Vagina (tissue), 2 donors: ENCODE measurements around the gene CEP250. TPM values are rescaled to one million over a fixed set of nuclear protein-coding genes. Genes with fewer than 3 reads are reported as not detected.
"Not testable (repeated sequence)": the region's sequence is repeated elsewhere in the genome, so short reads cannot be mapped to it uniquely, and the experiment has no call there.

ENCODE experiments used
- DNase-seq, 2 donors: peaks; one replicate each; pipeline ENCODE4 v3.0.0-alpha.2; 2017; ENCODE audit errors: extremely low spot score in 2 of 2
- H3K27ac ChIP-seq: fragments of 200-600 bp; sonication (generic); one replicate; pipeline ENCODE4 v1.5.1; 2019
- H3K27me3 ChIP-seq: fragments of 200-600 bp; sonication (generic); one replicate; pipeline ENCODE4 v1.5.1; 2019
- H3K36me3 ChIP-seq, 2 donors: fragments of 200-600 bp; sonication (generic); one replicate each; pipeline ENCODE4 v1.5.1; 2017 to 2019
- H3K4me1 ChIP-seq: fragments of 200-600 bp; sonication (generic); one replicate; pipeline ENCODE4 v1.5.1; 2019
- H3K4me3 ChIP-seq, 2 donors: fragments of 200-600 bp; sonication (generic); 1 replicate in 1 of 2; 2 replicates in 1 of 2; pipeline ENCODE4 v1.5.1; 2016 to 2019
- H3K9me3 ChIP-seq: fragments of 200-600 bp; sonication (generic); one replicate; pipeline ENCODE4 v1.5.1; 2019
- CTCF ChIP-seq, 3 experiments: fragments of 450-650 bp in 2 of 3; fragments of 200-600 bp in 1 of 3; sonication (generic) in 1 of 3; IDR thresholded peaks; one replicate each; pipeline ENCODE4 v1.5.1; 2017 to 2019; ENCODE audit warnings: antibody characterized with exemption in 3 of 3, mild to moderate bottlenecking in 2 of 3, moderate library complexity in 2 of 3
- POLR2A ChIP-seq, 2 donors: fragments of 450-650 bp; IDR thresholded peaks; one replicate each; pipeline ENCODE4 v1.6.1; 2017; ENCODE audit warnings: antibody characterized with exemption in 2 of 2, mild to moderate bottlenecking in 2 of 2, moderate library complexity in 2 of 2
- POLR2AphosphoS5 ChIP-seq, 2 donors: sonication (generic); formaldehyde crosslinking; IDR thresholded peaks; one replicate each; pipeline ENCODE4 v1.9.0; 2017; ENCODE audit warnings: antibody characterized with exemption in 2 of 2, mild to moderate bottlenecking in 2 of 2, low read depth in 1 of 2; ENCODE audit not compliant: insufficient read depth in 1 of 2
- intact Hi-C: fragments of 100-400 bp; cut with DNase I; formaldehyde crosslinking; loops from one replicate; pipeline ENCODE4 v1.15.1; 2023
- total RNA-seq: library from RNA; depleted of rRNA; stranded (reverse); fragments of >200 nt; gene quantifications from one replicate; pipeline ENCODE4 v1.2.3, GENCODE V29; 2016

Gene CEP250
- total RNA-seq, 1 donor from 2014 or later = 10.1 TPM

- H3K9me3 ChIP-seq = no peaks in the 10 kb centered on the region
- H3K27me3 ChIP-seq = no peaks in the 10 kb centered on the region
- no peak for DNase-seq
- intact Hi-C loops = no loop called here
- H3K27ac ChIP-seq = no peak overlapping the region
- no peak overlapping the region for H3K4me3 ChIP-seq
- peaks cover 2% of the 10 kb centered on the region for H3K4me1 ChIP-seq
- TF ChIP-seq CTCF (IDR thresholded peaks at IDR 0.05) (no peak), POLR2AphosphoS5 (IDR thresholded peaks at IDR 0.05; ENCODE audit: insufficient read depth in 1 of 2, low read depth in 1 of 2) (no peak), POLR2A (IDR thresholded peaks at IDR 0.05) (no peak)
- no peaks in the 10 kb centered on the region for H3K36me3 ChIP-seq
Observed at GRCh38 chr20:35444226-35444625, 11.2 kb upstream of the CEP250 start.

- H3K4me3 ChIP-seq = peak overlapping the region in 1 of 2 donors; percentile 30
- H3K9me3 ChIP-seq = no peaks in the 10 kb centered on the region
- H3K36me3 ChIP-seq = no peaks in the 10 kb centered on the region
- no peaks in the 10 kb centered on the region for H3K27me3 ChIP-seq
- H3K27ac ChIP-seq = no peak overlapping the region
- TF ChIP-seq POLR2A (IDR thresholded peaks at IDR 0.05) (no peak), CTCF (IDR thresholded peaks at IDR 0.05) (no peak), POLR2AphosphoS5 (IDR thresholded peaks at IDR 0.05; ENCODE audit: insufficient read depth in 1 of 2, low read depth in 1 of 2) (no peak)
- H3K4me1 ChIP-seq = peaks cover under 1% of the 10 kb centered on the region
- DNase-seq = no peak
- intact Hi-C loops = loop anchor here (5.0 kb wide), 1 partner anchor 139 kb away; no protein-coding TSS in a partner anchor
Observed at GRCh38 chr20:35446356-35447078, 8.9 kb upstream of the CEP250 start.

- Histone ChIP-seq H3K27ac (no peak overlapping the region), H3K4me1 (peaks cover 6% of the 10 kb centered on the region), H3K36me3 (no peaks in the 10 kb centered on the region), H3K4me3 (peak overlapping the region; percentile 30 to 35), H3K27me3 (no peaks in the 10 kb centered on the region), H3K9me3 (no peaks in the 10 kb centered on the region)
- intact Hi-C loops = loop anchor here (5.0 kb wide), 1 partner anchor 140 kb away; no protein-coding TSS in a partner anchor
- DNase-seq = no peak
- TF ChIP-seq POLR2AphosphoS5 (IDR thresholded peaks at IDR 0.05; ENCODE audit: insufficient read depth in 1 of 2, low read depth in 1 of 2) (no peak), POLR2A (IDR thresholded peaks at IDR 0.05) (no peak), CTCF (IDR thresholded peaks at IDR 0.05) (peak; percentile 78 to 90 (median 82))
Observed at GRCh38 chr20:35447082-35447789, 8.2 kb upstream of the CEP250 start.

GRCh38 chr20:35448788-35449373 is 6.5 kb upstream of the CEP250 start:
- H3K9me3 ChIP-seq = no peaks in the 10 kb centered on the region
- intact Hi-C loops = loop anchor here (5.0 kb wide), 1 partner anchor 142 kb away; no protein-coding TSS in a partner anchor
- no peak for DNase-seq

GRCh38 chr20:35449855-35450254 is 5.5 kb upstream of the CEP250 start:
- not testable (repeated sequence) for H3K4me3 ChIP-seq, H3K36me3 ChIP-seq, H3K27ac ChIP-seq, DNase-seq, H3K27me3 ChIP-seq, H3K9me3 ChIP-seq
- H3K4me1 ChIP-seq = peaks cover 16% of the 10 kb centered on the region
- intact Hi-C loops = loop anchor here (5.0 kb wide), 1 partner anchor 143 kb away; no protein-coding TSS in a partner anchor

More at GRCh38 chr20:35448788-35449373, 6.5 kb upstream of the CEP250 start:
- Histone ChIP-seq H3K4me3 (no peak overlapping the region), H3K36me3 (no peaks in the 10 kb centered on the region), H3K27me3 (no peaks in the 10 kb centered on the region), H3K27ac (no peak overlapping the region), H3K4me1 (peaks cover 10% of the 10 kb centered on the region)
- no peak for TF ChIP-seq POLR2A (IDR thresholded peaks at IDR 0.05)
- no peak for TF ChIP-seq POLR2AphosphoS5 (IDR thresholded peaks at IDR 0.05; ENCODE audit: insufficient read depth in 1 of 2, low read depth in 1 of 2)
- no peak for TF ChIP-seq CTCF (IDR thresholded peaks at IDR 0.05)
